ENCODE data around the gene CRLF1.

GRCh38 chr19:18597809-18598660, 8.6 kb downstream of the CRLF1 start:
- TF ChIP-seq CTCF (IDR thresholded peaks at IDR 0.05) (no peak), MAX (IDR thresholded peaks at IDR 0.05) (no peak), FOSL2 (IDR thresholded peaks at IDR 0.05) (no peak), FOSL2 (CRISPR knock-in tag; IDR thresholded peaks at IDR 0.05) (no peak), CBX2 (IDR thresholded peaks at IDR 0.05; ENCODE audit: borderline replicate concordance, low read depth) (no peak)
